Measurements from ENCODE around the gene RYR2. TPM values are rescaled to one million over a fixed set of nuclear protein-coding genes. Genes with fewer than 3 reads are reported as not detected.

The RYR2 gene
- total and polyA plus RNA-seq, 7 experiments from 2014 or later: 0.05 TPM; not detected in 6

DNA sequence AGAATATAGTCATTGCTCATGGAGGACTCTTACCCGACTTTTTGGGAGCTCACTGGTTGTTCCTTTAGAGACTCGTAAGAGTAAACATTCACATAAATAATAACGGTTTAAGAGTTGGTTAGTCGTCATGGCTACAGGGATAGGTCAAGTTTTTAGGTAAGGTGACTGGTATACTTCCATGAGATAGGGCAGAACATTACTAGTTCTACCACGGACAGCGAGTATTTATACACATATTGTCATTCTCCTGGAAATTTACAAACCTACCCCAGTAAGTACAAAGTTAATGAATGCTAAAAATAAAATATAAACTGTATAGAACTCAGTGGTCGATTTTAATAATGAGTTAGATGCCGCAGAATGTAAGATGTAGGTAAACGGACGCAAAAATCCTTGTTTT lies 1.2 kb upstream of the RYR2 start:
- no peaks in the 10 kb centered on the region for H3K27me3 ChIP-seq (ENCODE audit: control insufficient read depth in 2 of 2, insufficient read depth in 2 of 2, low read length in 2 of 2)
- no peak overlapping the region for H3K27ac Mint-ChIP-seq
- peaks cover 35 to 52% (median 46%) of the 10 kb centered on the region in 5 donors for H3K27me3 Mint-ChIP-seq
- peak overlapping the region in 2 of 10 donors; percentile 63 to 77 for H3K4me3 Mint-ChIP-seq
- no peak overlapping the region for H3K27ac ChIP-seq (ENCODE audit: low read depth, low read length)
- intact Hi-C loops (cut with micrococcal nuclease): no loop called here
- H3K36me3 ChIP-seq (ENCODE audit: control insufficient read depth in 2 of 3, insufficient read depth in 3 of 3, low read length in 3 of 3): no peaks in the 10 kb centered on the region
- H3K4me1 Mint-ChIP-seq: peaks cover 5 to 16% (median 12%) of the 10 kb centered on the region in 7 donors
- ATAC-seq (no peak), DNase-seq (no peak)
- peaks cover 0 to 4% (median 0%) of the 10 kb centered on the region in 11 donors for H3K9me3 Mint-ChIP-seq
- no peaks in the 10 kb centered on the region for H3K4me1 ChIP-seq (ENCODE audit: control insufficient read depth in 2 of 2, insufficient read depth in 2 of 2, low read length in 2 of 2)
- ChIA-PET POLR2A (no interaction called here), CTCF (no interaction called here)
- peaks cover 0 to 11% (median 3%) of the 10 kb centered on the region in 5 donors for H3K36me3 Mint-ChIP-seq
- H3K9me3 ChIP-seq (ENCODE audit: control insufficient read depth in 2 of 3, low read length in 3 of 3): no peaks in the 10 kb centered on the region
- no peak overlapping the region for H3K4me3 ChIP-seq (ENCODE audit: low read length)

DNA sequence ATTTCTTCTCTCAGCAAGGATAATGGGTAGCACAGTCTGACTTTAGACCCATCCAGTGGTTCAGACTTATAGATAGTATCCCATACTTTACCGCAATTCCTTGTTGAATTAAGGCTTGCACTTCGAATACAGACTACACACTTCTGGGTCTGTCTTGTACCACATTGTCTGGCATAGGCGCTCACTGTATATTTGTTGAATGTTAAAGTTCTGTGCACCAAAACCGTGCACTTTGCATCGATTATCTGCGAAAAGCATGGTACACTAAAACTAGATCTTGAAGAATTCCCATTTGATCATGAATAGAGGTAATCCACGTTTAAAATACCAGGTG lies 556 bp upstream of the RYR2 start:
- CTCF ChIA-PET: no interaction called here
- DNase-seq: no peak
- Mint-ChIP-seq H3K4me3 (peak overlapping the region in 9 of 10 donors; percentile 3 to 77 (median 45)), H3K4me1 (peaks cover 5 to 16% (median 12%) of the 10 kb centered on the region in 7 donors), H3K27ac (peak overlapping the region in 1 of 9 donors; percentile 58), H3K27me3 (peaks cover 35 to 52% (median 46%) of the 10 kb centered on the region in 5 donors), H3K9me3 (peaks cover 0 to 4% (median 0%) of the 10 kb centered on the region in 11 donors), H3K36me3 (peaks cover 0 to 11% (median 3%) of the 10 kb centered on the region in 5 donors)
- Histone ChIP-seq H3K4me3 (ENCODE audit: low read length) (no peak overlapping the region), H3K36me3 (ENCODE audit: control insufficient read depth in 2 of 3, insufficient read depth in 3 of 3, low read length in 3 of 3) (no peaks in the 10 kb centered on the region), H3K9me3 (ENCODE audit: control insufficient read depth in 2 of 3, low read length in 3 of 3) (no peaks in the 10 kb centered on the region), H3K27ac (ENCODE audit: low read depth, low read length) (no peak overlapping the region), H3K4me1 (ENCODE audit: control insufficient read depth in 2 of 2, insufficient read depth in 2 of 2, low read length in 2 of 2) (no peaks in the 10 kb centered on the region), H3K27me3 (ENCODE audit: control insufficient read depth in 2 of 2, insufficient read depth in 2 of 2, low read length in 2 of 2) (no peaks in the 10 kb centered on the region)
- POLR2A ChIA-PET: no interaction called here
- intact Hi-C loops (cut with micrococcal nuclease): no loop called here
- ATAC-seq: no peak

DNA sequence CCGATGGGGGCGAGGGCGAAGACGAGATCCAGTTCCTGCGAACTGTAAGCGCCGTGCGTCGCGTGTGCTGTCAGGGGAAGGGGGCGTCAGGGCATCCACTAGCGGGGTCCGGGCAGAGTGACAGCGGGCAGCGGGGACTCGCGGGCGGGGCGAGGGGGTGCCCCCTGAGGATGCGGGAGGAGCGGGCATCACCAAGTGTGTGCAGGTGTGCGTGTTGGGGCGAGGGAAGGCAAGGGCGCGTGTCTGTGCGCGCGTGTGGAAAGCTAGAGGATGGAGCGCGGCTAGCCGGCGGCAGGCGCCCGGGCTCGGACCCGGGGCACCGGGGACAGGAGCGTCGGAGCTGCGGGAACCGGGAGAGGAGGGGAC lies 525 bp downstream of the RYR2 start:
- H3K9me3 Mint-ChIP-seq: peaks cover 0 to 4% (median 0%) of the 10 kb centered on the region in 11 donors
- Histone ChIP-seq H3K27me3 (ENCODE audit: control insufficient read depth in 2 of 2, insufficient read depth in 2 of 2, low read length in 2 of 2) (no peaks in the 10 kb centered on the region), H3K27ac (ENCODE audit: low read depth, low read length) (no peak overlapping the region), H3K4me1 (ENCODE audit: control insufficient read depth in 2 of 2, insufficient read depth in 2 of 2, low read length in 2 of 2) (no peaks in the 10 kb centered on the region), H3K4me3 (ENCODE audit: low read length) (no peak overlapping the region), H3K9me3 (ENCODE audit: control insufficient read depth in 2 of 3, low read length in 3 of 3) (no peaks in the 10 kb centered on the region), H3K36me3 (ENCODE audit: control insufficient read depth in 2 of 3, insufficient read depth in 3 of 3, low read length in 3 of 3) (no peaks in the 10 kb centered on the region)
- ChIA-PET CTCF (no interaction called here), POLR2A (no interaction called here)
- ATAC-seq (no peak), DNase-seq (no peak)
- H3K27ac Mint-ChIP-seq: no peak overlapping the region
- peaks cover 0 to 11% (median 3%) of the 10 kb centered on the region in 5 donors for H3K36me3 Mint-ChIP-seq
- H3K27me3 Mint-ChIP-seq: peaks cover 35 to 52% (median 46%) of the 10 kb centered on the region in 5 donors
- H3K4me3 Mint-ChIP-seq: peak overlapping the region in 2 of 10 donors; percentile 38 to 55
- peaks cover 5 to 16% (median 12%) of the 10 kb centered on the region in 7 donors for H3K4me1 Mint-ChIP-seq
- intact Hi-C loops (cut with micrococcal nuclease): no loop called here

DNA sequence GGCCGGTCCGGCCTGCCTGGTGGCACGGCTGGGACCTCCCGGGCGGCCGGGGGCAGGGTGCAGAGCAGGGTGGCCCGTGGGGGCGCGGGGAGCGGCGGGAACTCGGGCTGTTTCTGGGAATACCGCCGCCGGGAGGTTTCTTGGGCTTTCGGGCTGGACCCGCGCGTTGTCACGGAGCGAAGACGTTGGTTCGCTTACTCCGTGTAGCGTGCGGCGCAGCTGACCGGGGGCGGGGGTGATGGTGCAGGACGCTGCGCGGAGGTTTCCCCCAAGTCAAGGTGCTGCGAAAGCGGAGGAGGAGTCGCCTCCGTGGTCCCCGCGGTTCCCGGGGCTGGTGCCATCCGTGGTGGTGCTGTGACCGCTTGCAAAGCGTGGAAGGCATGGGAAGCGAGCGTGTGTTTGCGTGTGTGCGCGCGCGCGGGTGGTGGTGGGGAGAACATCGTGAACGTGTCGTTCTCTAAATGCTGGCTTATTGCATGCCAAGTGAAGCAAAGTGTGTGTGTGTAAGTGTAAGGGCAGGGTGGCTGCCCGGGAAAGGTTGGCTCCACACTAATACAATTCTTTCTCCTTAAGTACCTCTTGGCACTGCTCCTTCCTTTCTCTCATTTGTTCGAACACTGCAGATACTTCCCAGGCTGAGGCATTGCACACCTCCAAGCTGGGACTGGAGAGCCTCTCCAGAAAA lies 1.1 kb downstream of the RYR2 start:
- Histone ChIP-seq H3K4me1 (ENCODE audit: control insufficient read depth in 2 of 2, insufficient read depth in 2 of 2, low read length in 2 of 2) (no peaks in the 10 kb centered on the region), H3K27me3 (ENCODE audit: control insufficient read depth in 2 of 2, insufficient read depth in 2 of 2, low read length in 2 of 2) (no peaks in the 10 kb centered on the region), H3K9me3 (ENCODE audit: control insufficient read depth in 2 of 3, low read length in 3 of 3) (no peaks in the 10 kb centered on the region), H3K36me3 (ENCODE audit: control insufficient read depth in 2 of 3, insufficient read depth in 3 of 3, low read length in 3 of 3) (no peaks in the 10 kb centered on the region), H3K27ac (ENCODE audit: low read depth, low read length) (no peak overlapping the region), H3K4me3 (ENCODE audit: low read length) (no peak overlapping the region)
- ChIA-PET CTCF (no interaction called here), POLR2A (no interaction called here)
- H3K4me1 Mint-ChIP-seq: peaks cover 5 to 16% (median 12%) of the 10 kb centered on the region in 7 donors
- H3K9me3 Mint-ChIP-seq: peaks cover 0 to 4% (median 0%) of the 10 kb centered on the region in 11 donors
- H3K4me3 Mint-ChIP-seq: peak overlapping the region in 7 of 10 donors; percentile 14 to 56 (median 20)
- DNase-seq (no peak), ATAC-seq (no peak)
- H3K27me3 Mint-ChIP-seq: peaks cover 35 to 52% (median 46%) of the 10 kb centered on the region in 5 donors
- H3K36me3 Mint-ChIP-seq: peaks cover 0 to 11% (median 3%) of the 10 kb centered on the region in 5 donors
- no peak overlapping the region for H3K27ac Mint-ChIP-seq
- intact Hi-C loops (cut with micrococcal nuclease): no loop called here

DNA sequence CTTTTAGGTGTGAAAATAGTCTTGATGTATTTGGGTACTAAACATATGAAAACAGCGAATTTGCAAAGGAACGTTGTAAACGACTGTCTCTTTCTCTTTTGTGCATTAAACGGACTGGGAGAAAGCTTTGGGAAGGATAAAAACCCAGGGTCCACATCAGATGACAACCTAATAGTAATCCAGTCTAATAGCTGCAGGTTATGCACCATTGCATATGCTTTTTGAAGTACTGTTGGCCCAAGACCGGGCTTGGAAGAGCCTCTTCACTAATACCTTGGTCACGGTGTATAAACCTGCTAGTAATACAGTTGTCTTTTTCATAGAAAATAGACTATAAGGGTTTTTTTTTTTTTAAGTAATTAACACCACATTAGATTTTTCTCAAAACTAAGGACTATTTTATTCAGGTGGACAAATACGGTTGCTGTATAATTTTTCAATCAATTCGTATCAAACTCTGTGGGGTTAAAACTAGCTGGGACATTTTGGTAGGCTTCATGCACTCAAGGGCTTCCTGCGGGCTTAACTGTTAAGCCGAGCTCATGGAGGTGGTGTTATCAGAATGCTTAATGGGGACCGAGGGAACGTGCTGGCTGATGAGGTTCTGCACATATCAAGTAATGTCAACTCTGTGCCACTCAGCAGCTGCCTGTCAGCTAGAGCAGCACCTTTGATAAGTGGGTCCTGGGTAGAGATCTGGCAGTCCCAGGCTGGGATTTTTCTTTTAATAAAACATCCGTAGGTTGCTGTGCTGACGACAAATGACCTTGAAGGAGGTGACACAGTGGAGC lies 2.1 kb downstream of the RYR2 start:
- H3K9me3 ChIP-seq (ENCODE audit: control insufficient read depth in 2 of 3, low read length in 3 of 3): no peaks in the 10 kb centered on the region
- H3K27me3 ChIP-seq (ENCODE audit: control insufficient read depth in 2 of 2, insufficient read depth in 2 of 2, low read length in 2 of 2): no peaks in the 10 kb centered on the region
- intact Hi-C loops (cut with micrococcal nuclease): no loop called here
- Mint-ChIP-seq H3K4me3 (peak overlapping the region in 2 of 10 donors; percentile 20 to 26), H3K27me3 (peaks cover 27 to 47% (median 39%) of the 10 kb centered on the region in 5 donors), H3K27ac (peak overlapping the region in 1 of 9 donors; percentile 38), H3K9me3 (peaks cover 0 to 4% (median 0%) of the 10 kb centered on the region in 11 donors), H3K4me1 (peaks cover 5 to 16% (median 12%) of the 10 kb centered on the region in 7 donors), H3K36me3 (peaks cover 0 to 11% (median 3%) of the 10 kb centered on the region in 5 donors)
- DNase-seq (no peak), ATAC-seq (no peak)
- CTCF ChIA-PET: no interaction called here
- POLR2A ChIA-PET: no interaction called here
- no peak overlapping the region for H3K27ac ChIP-seq (ENCODE audit: low read depth, low read length)
- H3K36me3 ChIP-seq (ENCODE audit: control insufficient read depth in 2 of 3, insufficient read depth in 3 of 3, low read length in 3 of 3): no peaks in the 10 kb centered on the region
- H3K4me3 ChIP-seq (ENCODE audit: low read length): no peak overlapping the region
- H3K4me1 ChIP-seq (ENCODE audit: control insufficient read depth in 2 of 2, insufficient read depth in 2 of 2, low read length in 2 of 2): no peaks in the 10 kb centered on the region

DNA sequence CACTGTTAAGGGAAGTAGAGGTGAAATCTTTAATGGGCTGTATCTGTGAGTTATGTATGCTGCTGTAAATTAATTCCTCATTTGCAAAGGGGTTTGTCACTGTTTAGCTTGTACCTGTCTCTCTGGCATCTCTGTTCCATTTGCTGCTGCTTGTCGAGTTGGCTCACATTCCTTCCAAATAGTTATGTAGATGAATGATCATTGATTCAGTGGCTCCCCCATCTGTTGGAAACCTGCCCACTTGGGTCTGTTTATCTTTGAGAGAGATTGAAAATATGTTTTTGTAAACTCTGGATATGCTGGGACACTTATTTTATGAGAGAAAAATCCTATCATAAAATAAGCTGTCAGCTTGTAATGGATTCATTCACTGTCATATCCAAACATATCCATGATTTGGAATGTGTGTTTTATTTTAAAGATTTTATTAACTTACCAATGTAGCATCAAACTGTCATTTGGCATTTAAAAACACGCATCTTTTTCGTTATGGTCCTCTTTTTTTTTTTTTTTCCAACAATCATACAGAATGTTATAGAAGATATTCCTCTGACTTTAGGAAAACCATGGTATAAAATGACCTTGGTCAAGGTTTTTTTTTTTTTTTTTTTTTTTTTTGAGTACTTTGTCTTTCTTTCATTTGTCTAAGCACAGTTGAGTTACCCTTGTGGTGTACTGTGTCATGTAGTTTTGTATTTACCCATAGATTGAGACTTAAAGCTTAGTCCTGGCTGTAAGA lies 3.5 kb downstream of the RYR2 start:
- ATAC-seq (no peak), DNase-seq (no peak)
- no peak overlapping the region for H3K27ac ChIP-seq (ENCODE audit: low read depth, low read length)
- H3K9me3 Mint-ChIP-seq: peaks cover 0 to 5% (median 0%) of the 10 kb centered on the region in 11 donors
- H3K9me3 ChIP-seq (ENCODE audit: control insufficient read depth in 2 of 3, low read length in 3 of 3): no peaks in the 10 kb centered on the region
- H3K4me1 Mint-ChIP-seq: peaks cover 5 to 16% (median 12%) of the 10 kb centered on the region in 7 donors
- ChIA-PET CTCF (no interaction called here), POLR2A (no interaction called here)
- no peak overlapping the region for H3K4me3 Mint-ChIP-seq
- H3K36me3 ChIP-seq (ENCODE audit: control insufficient read depth in 2 of 3, insufficient read depth in 3 of 3, low read length in 3 of 3): no peaks in the 10 kb centered on the region
- intact Hi-C loops (cut with micrococcal nuclease): no loop called here
- no peak overlapping the region for H3K4me3 ChIP-seq (ENCODE audit: low read length)
- H3K27ac Mint-ChIP-seq: no peak overlapping the region
- H3K27me3 ChIP-seq (ENCODE audit: control insufficient read depth in 2 of 2, insufficient read depth in 2 of 2, low read length in 2 of 2): no peaks in the 10 kb centered on the region
- no peaks in the 10 kb centered on the region for H3K4me1 ChIP-seq (ENCODE audit: control insufficient read depth in 2 of 2, insufficient read depth in 2 of 2, low read length in 2 of 2)
- H3K36me3 Mint-ChIP-seq: peaks cover 0 to 11% (median 3%) of the 10 kb centered on the region in 5 donors
- H3K27me3 Mint-ChIP-seq: peaks cover 23 to 46% (median 35%) of the 10 kb centered on the region in 5 donors
